ENCODE data around the gene NYAP2.

NYAP2 gene

GRCh38 chr2:225690153-225690552 is 290.6 kb downstream of the NYAP2 start:
- no peak overlapping the region for H3K27ac ChIP-seq
- TF ChIP-seq ZFX (IDR thresholded peaks at IDR 0.05) (no peak), CTCF (conservative IDR thresholded peaks at IDR 0.05) (no peak)

- H3K27ac ChIP-seq: no peak overlapping the region; the same call in 1 of the 2 replicates
- no peak for TF ChIP-seq CTCF (conservative IDR thresholded peaks at IDR 0.05)
- no peak for TF ChIP-seq ZFX (IDR thresholded peaks at IDR 0.05)
Observed at GRCh38 chr2:225691711-225692110, 292.2 kb downstream of the NYAP2 start.

GRCh38 chr2:225693259-225693658 is 293.7 kb downstream of the NYAP2 start:
- no peak overlapping the region for H3K27ac ChIP-seq
- TF ChIP-seq CTCF (conservative IDR thresholded peaks at IDR 0.05) (no peak), ZFX (IDR thresholded peaks at IDR 0.05) (no peak)

- TF ChIP-seq CTCF (conservative IDR thresholded peaks at IDR 0.05): no peak
- H3K27ac ChIP-seq: no peak overlapping the region
Observed at GRCh38 chr2:225694664-225695063, 295.2 kb downstream of the NYAP2 start.

- H3K27ac ChIP-seq: no peak overlapping the region
- TF ChIP-seq CTCF (conservative IDR thresholded peaks at IDR 0.05) (no peak), ZFX (IDR thresholded peaks at IDR 0.05) (no peak)
Observed at GRCh38 chr2:225697936-225698335, 298.4 kb downstream of the NYAP2 start.
